Epidermal melanocyte (primary cell): ENCODE measurements around the gene SYNJ1.
"Not testable (repeated sequence)": the region's sequence is repeated elsewhere in the genome, so short reads cannot be mapped to it uniquely, and the experiment has no call there.

Source experiments
- DNase-seq: peaks from one replicate; pipeline ENCODE4 v3.0.0; 2011; ENCODE audit warnings: low spot score; ENCODE audit not compliant: insufficient read length

The SYNJ1 gene

GRCh38 chr21:32690085-32690484, 37.7 kb downstream of the SYNJ1 start:
- no peak for DNase-seq

GRCh38 chr21:32687643-32688345, 40.0 kb downstream of the SYNJ1 start:
- DNase-seq, result no peak

- DNase-seq, result no peak
These were observed 44.9 kb downstream of the SYNJ1 start for GRCh38 chr21:32682696-32683474.

GRCh38 chr21:32674731-32675130, 53.1 kb downstream of the SYNJ1 start:
- no peak for DNase-seq

- no peak for DNase-seq
These were observed 53.8 kb downstream of the SYNJ1 start for GRCh38 chr21:32674038-32674437.

- DNase-seq, result no peak
These were observed 61.6 kb downstream of the SYNJ1 start for GRCh38 chr21:32666258-32666657.

- DNase-seq, result not testable (repeated sequence)
These were observed 63.7 kb downstream of the SYNJ1 start for GRCh38 chr21:32664095-32664494.

GRCh38 chr21:32661981-32662380, 65.8 kb downstream of the SYNJ1 start:
- not testable (repeated sequence) for DNase-seq

GRCh38 chr21:32661026-32661782, 66.6 kb downstream of the SYNJ1 start:
- not testable (repeated sequence) for DNase-seq

- no peak for DNase-seq
These were observed 69.3 kb downstream of the SYNJ1 start for GRCh38 chr21:32658524-32658923.

GRCh38 chr21:32653326-32653901, 74.4 kb downstream of the SYNJ1 start:
- no peak for DNase-seq

- no peak for DNase-seq
These were observed 79.6 kb downstream of the SYNJ1 start for GRCh38 chr21:32648165-32648564.

GRCh38 chr21:32645261-32646182, 82.3 kb downstream of the SYNJ1 start:
- no peak for DNase-seq

- DNase-seq, result no peak
These were observed 85.8 kb downstream of the SYNJ1 start for GRCh38 chr21:32641710-32642698.

- DNase-seq, result no peak
These were observed 101.1 kb downstream of the SYNJ1 start for GRCh38 chr21:32626621-32627196.

- DNase-seq, result not testable (repeated sequence)
These were observed 109.6 kb downstream of the SYNJ1 start for GRCh38 chr21:32618218-32618617.

GRCh38 chr21:32613436-32614043, 114.3 kb downstream of the SYNJ1 start:
- DNase-seq, result no peak

- DNase-seq, result no peak
These were observed 114.8 kb downstream of the SYNJ1 start for GRCh38 chr21:32612999-32613337.
